Measurements from ENCODE around the gene FGFR3. TPM values are rescaled to one million over a fixed set of nuclear protein-coding genes. Genes with fewer than 3 reads are reported as not detected.

Gene FGFR3
- total and polyA plus RNA-seq, 9 of the 15 experiments (the other 6 are each of a cell fraction or from before 2014, with no cell fraction given): 1.2 to 60.4 (median 12.7) TPM

DNA sequence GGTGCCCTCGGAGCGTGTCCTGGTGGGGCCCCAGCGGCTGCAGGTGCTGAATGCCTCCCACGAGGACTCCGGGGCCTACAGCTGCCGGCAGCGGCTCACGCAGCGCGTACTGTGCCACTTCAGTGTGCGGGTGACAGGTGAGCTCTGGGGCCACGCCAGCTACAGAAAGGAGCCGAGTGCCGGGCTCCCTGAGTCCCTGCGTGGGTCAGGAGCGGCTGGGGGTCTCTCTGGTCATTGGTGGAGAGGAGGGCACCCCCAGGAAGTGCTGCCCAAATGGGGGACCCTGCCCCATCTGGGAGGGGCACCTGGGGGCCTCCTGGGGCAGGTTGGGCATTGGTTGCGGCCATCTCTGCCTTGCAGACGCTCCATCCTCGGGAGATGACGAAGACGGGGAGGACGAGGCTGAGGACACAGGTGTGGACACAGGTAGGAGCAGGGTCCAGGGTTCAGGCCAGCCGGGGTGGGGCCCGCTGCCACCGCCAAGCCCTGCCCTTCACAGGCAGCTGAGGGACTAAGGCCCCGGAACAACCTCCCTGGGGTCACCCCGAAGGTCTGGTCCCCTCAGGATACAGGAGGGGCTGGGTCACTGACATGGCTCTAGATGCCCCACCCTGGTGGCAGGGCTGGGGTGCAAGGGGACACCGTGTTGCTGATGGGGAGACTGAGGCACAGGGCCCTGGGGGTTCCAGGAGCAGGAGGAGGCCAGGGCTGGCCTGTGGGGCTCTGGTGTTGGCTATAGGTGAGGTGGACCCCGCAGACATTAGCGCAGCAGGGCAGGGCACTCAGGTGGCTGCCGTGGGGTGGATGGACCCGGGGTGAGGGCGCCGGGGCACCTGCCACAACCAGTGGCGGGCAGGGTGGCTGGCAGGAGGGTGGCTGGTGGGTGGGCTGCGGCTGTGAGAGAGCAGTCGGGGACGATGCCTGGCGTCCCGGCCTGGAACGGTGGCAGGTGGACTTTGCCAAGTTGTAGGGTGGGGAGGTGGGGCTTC lies 6.6 kb downstream of the FGFR3 start:
- ATAC-seq (no peak), FAIRE-seq (no peak), DNase-seq (ENCODE audit: extremely low read depth in 1 of 4, low spot score in 3 of 4) (peak in 1 of 4 experiments; percentile 23)
- intact Hi-C loops (cut with micrococcal nuclease) (no loop called here), in situ Hi-C loops (cut with MboI) (no loop called here)
- no peak overlapping the region for H3K4me2 ChIP-seq (ENCODE audit: insufficient read depth, low read length)
- H3K36me3 ChIP-seq (ENCODE audit: control insufficient read depth, insufficient read depth, low read length): peaks cover 72% of the 10 kb centered on the region; the same call in 2 of the 3 replicates
- no peaks in the 10 kb centered on the region for H3K9me3 ChIP-seq (replicated peaks; ENCODE audit: control insufficient read depth, insufficient read depth, low read depth, low read length)
- H3K79me2 ChIP-seq (ENCODE audit: control insufficient read depth, insufficient read depth, low read length): peaks cover 37% of the 10 kb centered on the region
- no peak overlapping the region for H3K4me3 ChIP-seq
- no peak overlapping the region for H3K9ac ChIP-seq (ENCODE audit: insufficient read depth in 1 of 2, low read depth in 2 of 2, low read length in 2 of 2)
- TF ChIP-seq ERF (CRISPR knock-in tag; IDR thresholded peaks at IDR 0.05) (no peak), GTF2A2 (tag; IDR thresholded peaks at IDR 0.05) (no peak), ZNF696 (CRISPR knock-in tag; conservative IDR thresholded peaks at IDR 0.05) (no peak)
- H3K27me3 ChIP-seq (ENCODE audit: control insufficient read depth in 2 of 2, insufficient read depth in 2 of 2, low read length in 2 of 2): no peaks in the 10 kb centered on the region
- ChIA-PET CTCF (ENCODE audit: low intra/inter-chr PET ratio) (no interaction called here), POLR2A (interaction anchor here (0.6 kb wide), 1 partner anchor 70 kb away, joined by 3 read pairs; no protein-coding TSS in a partner anchor)
- BruUV-seq (replicated peaks): no TSS peak
- 90% methylated on average over 21 of the region's 41 CpGs for WGBS (ENCODE audit: insufficient coverage, low coverage, missing lambda C conversion rate)
- H3K4me1 ChIP-seq (replicated peaks in 1 of 2; ENCODE audit: control insufficient read depth in 2 of 2, insufficient read depth in 2 of 2, low read length in 2 of 2): peaks cover 3 to 86% of the 10 kb centered on the region in 2 experiments; a peak in 3 of 5 replicates
- H2AFZ ChIP-seq (ENCODE audit: low read depth, low read length): no peak overlapping the region
- no peak overlapping the region for H3K27ac ChIP-seq (ENCODE audit: extremely low read depth, low read depth, low read length)
- peaks cover 20% of the 10 kb centered on the region for H4K20me1 ChIP-seq (replicated peaks; ENCODE audit: control insufficient read depth, insufficient read depth, low read length)
- H3K9me1 ChIP-seq (ENCODE audit: control insufficient read depth, insufficient read depth, low read length): peaks cover 7% of the 10 kb centered on the region

DNA sequence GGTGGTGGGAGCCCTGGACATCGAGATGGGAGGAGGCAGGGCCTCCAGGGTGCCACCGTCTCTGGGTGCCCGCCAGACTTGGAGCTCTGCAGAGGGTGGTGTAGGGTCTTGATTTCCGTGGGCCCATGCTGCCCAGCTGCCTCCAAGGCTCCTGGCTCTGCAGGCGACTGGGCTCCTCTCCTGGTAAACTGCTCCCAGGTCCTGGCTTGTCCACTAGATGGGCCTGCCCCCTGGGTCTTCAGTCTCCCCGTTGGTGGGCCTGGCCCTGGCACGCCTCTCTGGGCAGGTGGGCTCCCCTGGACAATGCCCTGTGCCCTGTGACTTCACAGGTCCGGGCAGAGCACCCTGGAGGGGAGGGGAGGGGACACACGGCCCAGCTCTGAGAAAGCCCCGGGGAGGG lies 7.7 kb downstream of the FGFR3 start:
- Histone ChIP-seq H3K36me3 (ENCODE audit: control insufficient read depth, insufficient read depth, low read length) (peaks cover 83% of the 10 kb centered on the region; the same call in 2 of the 3 replicates), H3K4me2 (ENCODE audit: insufficient read depth, low read length) (no peak overlapping the region), H4K20me1 (replicated peaks; ENCODE audit: control insufficient read depth, insufficient read depth, low read length) (peaks cover 16% of the 10 kb centered on the region), H3K4me1 (replicated peaks in 1 of 2; ENCODE audit: control insufficient read depth in 2 of 2, insufficient read depth in 2 of 2, low read length in 2 of 2) (peaks cover 0 to 81% of the 10 kb centered on the region in 2 experiments; a peak in 3 of 5 replicates), H3K4me3 (no peak overlapping the region), H3K27me3 (ENCODE audit: control insufficient read depth in 2 of 2, insufficient read depth in 2 of 2, low read length in 2 of 2) (no peaks in the 10 kb centered on the region), H2AFZ (ENCODE audit: low read depth, low read length) (no peak overlapping the region), H3K9me1 (ENCODE audit: control insufficient read depth, insufficient read depth, low read length) (peaks cover 7% of the 10 kb centered on the region), H3K27ac (ENCODE audit: extremely low read depth, low read depth, low read length) (no peak overlapping the region), H3K79me2 (ENCODE audit: control insufficient read depth, insufficient read depth, low read length) (peaks cover 26% of the 10 kb centered on the region), H3K9ac (ENCODE audit: insufficient read depth in 1 of 2, low read depth in 2 of 2, low read length in 2 of 2) (no peak overlapping the region), H3K9me3 (replicated peaks; ENCODE audit: control insufficient read depth, insufficient read depth, low read depth, low read length) (no peaks in the 10 kb centered on the region)
- TF ChIP-seq ELF4 (CRISPR knock-in tag; IDR thresholded peaks at IDR 0.05) (no peak), RBFOX2 (IDR thresholded peaks at IDR 0.05; ENCODE audit: low read depth, low read length) (peak; percentile 6; the same call in 1 of the 2 replicates)
- in situ Hi-C loops (cut with MboI): no loop called here
- FAIRE-seq: no peak
- ChIA-PET CTCF (ENCODE audit: low intra/inter-chr PET ratio) (interaction anchor here (0.5 kb wide), 1 partner anchor 52 kb away, joined by 3 read pairs; no protein-coding TSS in a partner anchor), POLR2A (interaction anchor here (0.6 to 1.2 kb wide), 3 partner anchors 8 to 63 kb away, joined by 3 read pairs; partner anchors contain the start of gene FGFR3)
- 80% methylated on average over 4 of the region's 10 CpGs for WGBS (ENCODE audit: insufficient coverage, low coverage, missing lambda C conversion rate)
- peak in 1 of 4 experiments; percentile 8 for DNase-seq (ENCODE audit: extremely low read depth in 1 of 4, low spot score in 3 of 4)
- ATAC-seq: no peak
- intact Hi-C loops (cut with micrococcal nuclease): no loop called here
- BruUV-seq (replicated peaks): no TSS peak
